Effector memory CD4-positive, alpha-beta T cell (primary cell): ENCODE measurements around the gene SEMA3D.

Source experiments
- DNase-seq, 3 donors: peaks; one replicate each; pipeline ENCODE4 v3.0.0-alpha.2; 2020
- H3K27ac ChIP-seq: 2 replicates; pipeline ENCODE4 v1.7.0; 2013; ENCODE audit warnings: mild to moderate bottlenecking, low read length, moderate library complexity; ENCODE audit not compliant: insufficient read depth, poor library complexity, severe bottlenecking
- H3K27me3 ChIP-seq: replicated peaks from 2 replicates; pipeline ENCODE4 v1.7.0; 2013; ENCODE audit warnings: mild to moderate bottlenecking, low read length; ENCODE audit not compliant: insufficient read depth, control insufficient read depth, poor library complexity, severe bottlenecking
- H3K36me3 ChIP-seq: 2 replicates; pipeline ENCODE4 v1.7.0; 2013; ENCODE audit warnings: mild to moderate bottlenecking, low read length, moderate library complexity; ENCODE audit not compliant: control insufficient read depth, insufficient read depth
- H3K4me1 ChIP-seq: 2 replicates; pipeline ENCODE4 v1.7.0; 2013; ENCODE audit warnings: low read length, mild to moderate bottlenecking; ENCODE audit not compliant: control insufficient read depth, insufficient read depth, poor library complexity, severe bottlenecking
- H3K4me3 ChIP-seq: 2 replicates; pipeline ENCODE4 v1.7.0; 2013; ENCODE audit warnings: low read length, low read depth, mild to moderate bottlenecking; ENCODE audit not compliant: insufficient read depth, poor library complexity, severe bottlenecking
- H3K9me3 ChIP-seq: 2 replicates; pipeline ENCODE4 v1.7.0; 2013; ENCODE audit warnings: mild to moderate bottlenecking, low read length, moderate library complexity; ENCODE audit not compliant: control insufficient read depth

The SEMA3D gene

DNA sequence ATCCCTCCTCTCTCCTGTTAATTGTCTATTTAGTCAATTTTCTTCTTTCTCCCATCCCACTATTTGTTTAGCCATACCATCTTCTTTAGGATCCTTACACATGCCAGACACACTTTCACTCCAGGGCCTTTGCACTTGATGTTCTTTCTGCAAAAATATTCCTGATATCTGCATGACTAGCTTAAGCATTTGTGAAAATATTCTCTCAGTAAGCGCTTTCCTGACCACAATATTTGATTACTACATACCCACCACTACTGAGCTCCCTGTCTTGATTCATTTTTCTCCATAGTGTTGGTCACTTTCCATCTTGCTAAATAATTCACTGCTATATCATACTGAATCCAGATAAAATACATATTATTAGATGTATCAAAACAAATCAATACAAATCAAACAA lies 75.1 kb downstream of the SEMA3D start:
- Histone ChIP-seq H3K27me3 (no peaks in the 10 kb centered on the region), H3K27ac (no peak overlapping the region), H3K4me1 (no peaks in the 10 kb centered on the region), H3K4me3 (no peak overlapping the region), H3K36me3 (no peaks in the 10 kb centered on the region), H3K9me3 (no peaks in the 10 kb centered on the region)
- DNase-seq: no peak

DNA sequence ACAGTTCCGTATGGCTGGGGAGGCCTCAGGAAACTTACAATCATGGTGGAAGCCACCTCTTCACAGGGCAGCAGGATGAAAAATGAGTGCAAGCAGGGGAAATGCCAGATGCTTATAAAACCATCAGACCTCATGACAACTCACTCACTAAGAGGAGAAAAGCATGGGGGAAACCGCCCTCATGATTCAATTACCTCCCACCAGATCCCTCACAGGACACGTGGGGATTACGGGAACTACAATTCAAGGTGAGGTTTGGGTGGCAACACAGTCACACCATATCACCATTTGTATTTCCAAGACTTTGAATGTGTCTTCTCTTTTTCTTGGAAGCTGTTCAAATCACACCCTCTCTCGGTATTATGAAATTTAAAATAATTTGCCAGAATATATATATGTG lies 80.1 kb downstream of the SEMA3D start:
- H3K4me3 ChIP-seq: no peak overlapping the region
- H3K27ac ChIP-seq: no peak overlapping the region
- no peaks in the 10 kb centered on the region for H3K36me3 ChIP-seq
- H3K9me3 ChIP-seq: no peaks in the 10 kb centered on the region
- no peaks in the 10 kb centered on the region for H3K4me1 ChIP-seq
- DNase-seq: no peak
- no peaks in the 10 kb centered on the region for H3K27me3 ChIP-seq

- Histone ChIP-seq H3K27ac (no peak overlapping the region), H3K9me3 (no peaks in the 10 kb centered on the region), H3K36me3 (no peaks in the 10 kb centered on the region), H3K4me1 (no peaks in the 10 kb centered on the region), H3K4me3 (no peak overlapping the region), H3K27me3 (no peaks in the 10 kb centered on the region)
- no peak for DNase-seq
Measured at GRCh38 chr7:85104432-85105205, 82.2 kb downstream of the SEMA3D start.

DNA sequence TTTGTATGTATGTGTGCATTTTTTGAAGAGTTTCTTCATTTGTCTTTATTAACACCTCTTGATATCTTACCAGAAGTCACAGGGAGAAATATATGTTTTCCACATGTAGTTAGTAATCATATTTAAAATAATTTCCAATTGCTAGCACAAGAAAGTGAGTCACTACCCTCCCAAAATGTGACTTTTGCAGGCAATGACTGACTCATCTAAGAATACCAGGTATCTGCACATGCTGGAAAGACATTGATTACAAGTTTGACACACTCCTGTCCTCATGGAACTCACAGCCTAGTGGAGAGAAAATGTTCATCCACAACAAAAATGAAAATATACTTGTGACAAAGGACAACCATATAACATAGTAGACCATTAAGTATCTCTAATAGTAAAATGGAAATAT lies 82.9 kb downstream of the SEMA3D start:
- DNase-seq: no peak
- Histone ChIP-seq H3K9me3 (no peaks in the 10 kb centered on the region), H3K36me3 (no peaks in the 10 kb centered on the region), H3K4me3 (no peak overlapping the region), H3K27ac (no peak overlapping the region), H3K27me3 (no peaks in the 10 kb centered on the region), H3K4me1 (no peaks in the 10 kb centered on the region)

DNA sequence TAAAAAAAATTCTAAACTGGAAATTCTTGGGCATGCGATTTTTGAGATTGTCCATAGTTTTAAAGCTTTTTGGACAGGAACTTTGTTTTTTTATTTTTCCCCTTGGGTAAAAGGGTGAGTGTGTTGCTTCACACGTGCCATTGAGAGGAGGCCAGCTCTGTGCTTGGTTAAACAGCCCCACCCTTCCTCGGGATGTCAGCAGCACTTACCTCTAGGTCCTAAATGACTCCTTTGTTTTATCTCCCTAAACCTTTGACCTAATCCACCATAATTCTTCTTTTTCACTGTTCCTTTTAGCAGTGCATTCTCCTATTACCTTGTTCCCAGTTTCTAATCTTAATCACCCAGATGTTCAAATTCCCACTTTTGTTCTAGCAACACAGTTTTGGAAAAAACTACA lies 83.5 kb downstream of the SEMA3D start:
- no peaks in the 10 kb centered on the region for H3K27me3 ChIP-seq

DNA sequence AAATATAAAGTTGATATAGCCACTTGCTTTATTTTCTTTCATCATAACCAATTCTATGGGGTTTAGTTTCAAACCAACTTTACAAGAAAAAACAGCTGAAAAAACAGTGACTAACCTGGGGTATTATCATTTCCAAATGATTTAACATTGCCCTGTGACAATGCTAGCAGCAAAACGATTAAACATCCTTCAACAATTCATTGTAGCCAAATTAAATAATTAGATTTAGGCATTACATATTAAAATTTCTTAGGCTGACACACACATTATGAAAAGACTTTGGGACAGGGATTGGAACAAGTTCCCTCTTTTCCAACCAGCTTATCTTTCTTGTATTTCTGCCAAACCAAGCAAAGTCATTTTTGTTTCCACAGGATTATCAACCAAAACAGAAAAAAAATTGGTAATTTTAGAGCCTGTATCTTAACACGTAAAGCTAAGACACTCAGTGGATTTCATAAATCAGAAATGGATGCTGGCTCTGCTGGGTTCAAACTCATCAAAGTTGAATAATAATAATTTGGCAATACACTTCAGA lies 84.0 kb downstream of the SEMA3D start:
- Histone ChIP-seq H3K36me3 (no peaks in the 10 kb centered on the region), H3K4me3 (no peak overlapping the region), H3K4me1 (no peaks in the 10 kb centered on the region), H3K27ac (no peak overlapping the region), H3K9me3 (no peaks in the 10 kb centered on the region), H3K27me3 (no peaks in the 10 kb centered on the region)
- no peak for DNase-seq

More for the DNA sequence above, 83.5 kb downstream of the SEMA3D start:
- H3K4me3 ChIP-seq: no peak overlapping the region
- no peaks in the 10 kb centered on the region for H3K9me3 ChIP-seq
- H3K4me1 ChIP-seq: no peaks in the 10 kb centered on the region
- no peaks in the 10 kb centered on the region for H3K36me3 ChIP-seq
- no peak for DNase-seq
- no peak overlapping the region for H3K27ac ChIP-seq

GRCh38 chr7:85101347-85101746 lies 85.5 kb downstream of the SEMA3D start:
- Histone ChIP-seq H3K4me3 (no peak overlapping the region), H3K4me1 (no peaks in the 10 kb centered on the region), H3K27me3 (no peaks in the 10 kb centered on the region), H3K9me3 (no peaks in the 10 kb centered on the region), H3K27ac (no peak overlapping the region), H3K36me3 (no peaks in the 10 kb centered on the region)
- no peak for DNase-seq

DNA sequence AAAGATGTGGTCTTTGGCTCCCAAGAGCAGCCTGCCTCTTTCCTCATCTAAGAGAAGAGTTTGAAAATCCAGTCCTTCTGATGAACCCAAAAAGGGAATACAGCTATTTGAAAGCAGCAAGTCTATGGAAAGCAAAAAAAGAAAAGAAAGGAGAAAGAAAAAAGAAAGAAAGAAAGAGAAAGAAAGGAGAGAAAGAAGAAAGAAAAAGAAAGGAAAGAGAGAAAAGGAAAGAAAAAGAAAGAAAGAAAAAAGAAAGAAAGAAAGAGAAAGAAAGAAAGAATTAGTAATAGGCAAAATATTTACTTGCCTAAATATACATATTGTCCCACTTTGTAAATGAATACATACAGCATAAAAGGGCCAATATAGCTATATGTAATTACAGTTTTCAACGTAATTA lies 89.0 kb downstream of the SEMA3D start:
- Histone ChIP-seq H3K4me3 (no peak overlapping the region), H3K27ac (no peak overlapping the region), H3K27me3 (no peaks in the 10 kb centered on the region), H3K36me3 (no peaks in the 10 kb centered on the region), H3K9me3 (no peaks in the 10 kb centered on the region), H3K4me1 (no peaks in the 10 kb centered on the region)
- DNase-seq: no peak

- H3K36me3 ChIP-seq: no peaks in the 10 kb centered on the region
- H3K27me3 ChIP-seq: no peaks in the 10 kb centered on the region
- no peaks in the 10 kb centered on the region for H3K9me3 ChIP-seq
- DNase-seq: no peak
- H3K4me1 ChIP-seq: no peaks in the 10 kb centered on the region
- no peak overlapping the region for H3K27ac ChIP-seq
- H3K4me3 ChIP-seq: no peak overlapping the region
Measured at GRCh38 chr7:85095806-85096205, 91.0 kb downstream of the SEMA3D start.

GRCh38 chr7:85095366-85095765 lies 91.5 kb downstream of the SEMA3D start:
- no peaks in the 10 kb centered on the region for H3K4me1 ChIP-seq
- no peak overlapping the region for H3K27ac ChIP-seq
- no peak overlapping the region for H3K4me3 ChIP-seq
- H3K36me3 ChIP-seq: no peaks in the 10 kb centered on the region
- DNase-seq: no peak
- no peaks in the 10 kb centered on the region for H3K9me3 ChIP-seq
- no peaks in the 10 kb centered on the region for H3K27me3 ChIP-seq
